Gastrocnemius medialis (tissue), 4 donors: ENCODE measurements around the gene SSU72.

Experiments
- CTCF ChIP-seq, 5 experiments: fragments of 450-650 bp in 3 of 5; fragments of 200-600 bp in 2 of 5; sonication (generic) in 2 of 5; IDR thresholded peaks in 4 of 5; conservative IDR thresholded peaks in 1 of 5; 1 replicate in 4 of 5; 2 replicates in 1 of 5; pipeline ENCODE4 v1.5.1; 2016 to 2019; ENCODE audit warnings: antibody characterized with exemption in 5 of 5, mild to moderate bottlenecking in 3 of 5, moderate library complexity in 3 of 5
- POLR2A ChIP-seq, 2 donors: fragments of 450-650 bp; IDR thresholded peaks; one replicate each; pipeline ENCODE4 v1.6.1; 2017; ENCODE audit warnings: antibody characterized with exemption in 2 of 2, mild to moderate bottlenecking in 2 of 2, moderate library complexity in 2 of 2

- no peak for TF ChIP-seq CTCF (IDR thresholded peaks at IDR 0.05 in 4 of 5, conservative IDR thresholded peaks at IDR 0.05 in 1 of 5)
- no peak for TF ChIP-seq POLR2A (IDR thresholded peaks at IDR 0.05)
Observed at GRCh38 chr1:1547476-1547875, 27.2 kb downstream of the SSU72 start.
